Neural cell (in vitro differentiated cells): ENCODE results near the gene GRIN2C. TPM values are rescaled to one million over a fixed set of nuclear protein-coding genes. Genes with fewer than 3 reads are reported as not detected.

ENCODE experiments used
- H2AFZ ChIP-seq: fragments of 200-600, 300-800 bp; sonication (generic), shearing (Covaris generic); 2 replicates; pipeline ENCODE4 v1.6.0; 2014; ENCODE audit warnings: low read depth, mild to moderate bottlenecking, antibody characterized with exemption, low read length, moderate library complexity
- H3F3A ChIP-seq: fragments of 200-600 bp; shearing (Covaris generic); 2 replicates; pipeline ENCODE4 v1.6.1; 2016; ENCODE audit warnings: mild to moderate bottlenecking, moderate library complexity, mixed read lengths, antibody characterized with exemption, low read length; ENCODE audit not compliant: insufficient read depth, poor library complexity, severe bottlenecking
- H3K27ac ChIP-seq: fragments of 200-600, 300-800 bp; sonication (generic), shearing (Covaris generic); 2 replicates; pipeline ENCODE4 v1.5.1; 2014; ENCODE audit warnings: mild to moderate bottlenecking, low read length, moderate library complexity
- H3K27me3 ChIP-seq: fragments of 300-800, 200-600 bp; sonication (generic), shearing (Covaris generic); 2 replicates; pipeline ENCODE4 v1.6.0; 2014; ENCODE audit warnings: mild to moderate bottlenecking, low read depth, low read length, moderate library complexity; ENCODE audit not compliant: insufficient read depth
- H3K36me3 ChIP-seq: fragments of 300-800, 200-600 bp; sonication (generic), shearing (Covaris generic); 2 replicates; pipeline ENCODE4 v1.5.1; 2014; ENCODE audit warnings: mild to moderate bottlenecking, antibody characterized with exemption, low read length, moderate library complexity; ENCODE audit not compliant: insufficient read depth
- H3K4me2 ChIP-seq: fragments of 300-800, 200-600 bp; sonication (generic), shearing (Covaris generic); 2 replicates; pipeline ENCODE4 v1.6.0; 2014; ENCODE audit warnings: mild to moderate bottlenecking, low read length
- H3K4me3 ChIP-seq: fragments of 300-800, 200-600 bp; sonication (generic), shearing (Covaris generic); 2 replicates; pipeline ENCODE4 v1.5.1; 2014; ENCODE audit warnings: mild to moderate bottlenecking, low read length, moderate library complexity
- H3K79me2 ChIP-seq: fragments of 200-600 bp; shearing (Covaris generic); replicated peaks from 2 replicates; pipeline ENCODE4 v1.6.0; 2014; ENCODE audit warnings: mild to moderate bottlenecking, low read length, moderate library complexity; ENCODE audit not compliant: insufficient read depth
- H3K9ac ChIP-seq: fragments of 300-800, 200-600 bp; sonication (generic), shearing (Covaris generic); 2 replicates; pipeline ENCODE4 v1.6.1; 2016; ENCODE audit warnings: mild to moderate bottlenecking, low read length, mixed read lengths
- H3K9me2 ChIP-seq: fragments of 200-600 bp; shearing (Covaris generic); 2 replicates; pipeline ENCODE4 v1.6.1; 2016; ENCODE audit warnings: mild to moderate bottlenecking, low read length, mixed read lengths; ENCODE audit not compliant: insufficient read depth
- H3K9me3 ChIP-seq: fragments of 200-600, 300-800 bp; sonication (generic), shearing (Covaris generic); 2 replicates; pipeline ENCODE4 v1.6.1; 2016; ENCODE audit warnings: mild to moderate bottlenecking, mixed run types, low read length, moderate library complexity, mixed read lengths
- H4K20me1 ChIP-seq: fragments of 200-600 bp; shearing (Covaris generic); 2 replicates; pipeline ENCODE4 v1.6.1; 2016; ENCODE audit warnings: mild to moderate bottlenecking, mixed run types; ENCODE audit not compliant: insufficient read depth
- EP300 ChIP-seq: fragments of 450-650 bp; conservative IDR thresholded peaks from 2 replicates; pipeline ENCODE4 v1.6.1; 2014; ENCODE audit warnings: antibody characterized with exemption, mild to moderate bottlenecking, moderate library complexity; ENCODE audit not compliant: poor library complexity, severe bottlenecking
- EZH2 ChIP-seq: fragments of 200-600, 300-800 bp; shearing (Covaris generic), sonication (generic); IDR thresholded peaks from 2 replicates; pipeline ENCODE4 v1.6.1; 2014; ENCODE audit warnings: antibody characterized with exemption, low read length, borderline replicate concordance, mild to moderate bottlenecking; ENCODE audit not compliant: insufficient read depth, poor library complexity, severe bottlenecking
- MXI1 ChIP-seq: fragments of 450-650 bp; conservative IDR thresholded peaks from 2 replicates; pipeline ENCODE4 v1.6.1; 2014; ENCODE audit warnings: antibody characterized with exemption, mild to moderate bottlenecking; ENCODE audit not compliant: poor library complexity, severe bottlenecking
- POLR2AphosphoS5 ChIP-seq: IDR thresholded peaks from 2 replicates; pipeline ENCODE4 v1.6.1; 2012
- RAD21 ChIP-seq: fragments of 450-650 bp; conservative IDR thresholded peaks from 2 replicates; pipeline ENCODE4 v1.6.1; 2014; ENCODE audit warnings: antibody characterized with exemption, mild to moderate bottlenecking, moderate library complexity
- SMC3 ChIP-seq: fragments of 450-650 bp; conservative IDR thresholded peaks from 2 replicates; pipeline ENCODE4 v1.6.1; 2014; ENCODE audit warnings: antibody characterized with exemption, mild to moderate bottlenecking, moderate library complexity; ENCODE audit not compliant: poor library complexity
- TAF1 ChIP-seq: IDR thresholded peaks from 2 replicates; pipeline ENCODE4 v1.6.1; 2012; ENCODE audit warnings: low read depth
- polyA plus RNA-seq: library from polyadenylated mRNA; depleted of rRNA; stranded (reverse); fragments of >200 nt; gene quantifications from 2 replicates; pipeline ENCODE4 v1.2.3, GENCODE V29; 2014
- TF ChIP-seq, protein P1 (sequence below): fragments of 450-650 bp; IDR thresholded peaks from 2 replicates; pipeline ENCODE4 v1.5.1; 2014; ENCODE audit warnings: antibody characterized with exemption, mild to moderate bottlenecking, moderate library complexity; ENCODE audit not compliant: poor library complexity, severe bottlenecking
- TF ChIP-seq, protein P2 (sequence below): IDR thresholded peaks from 2 replicates; pipeline ENCODE4 v1.6.1; 2012; ENCODE audit warnings: borderline replicate concordance

Gene GRIN2C
- polyA plus RNA-seq, 1 donor from 2014 or later, result 0.04 TPM

DNA sequence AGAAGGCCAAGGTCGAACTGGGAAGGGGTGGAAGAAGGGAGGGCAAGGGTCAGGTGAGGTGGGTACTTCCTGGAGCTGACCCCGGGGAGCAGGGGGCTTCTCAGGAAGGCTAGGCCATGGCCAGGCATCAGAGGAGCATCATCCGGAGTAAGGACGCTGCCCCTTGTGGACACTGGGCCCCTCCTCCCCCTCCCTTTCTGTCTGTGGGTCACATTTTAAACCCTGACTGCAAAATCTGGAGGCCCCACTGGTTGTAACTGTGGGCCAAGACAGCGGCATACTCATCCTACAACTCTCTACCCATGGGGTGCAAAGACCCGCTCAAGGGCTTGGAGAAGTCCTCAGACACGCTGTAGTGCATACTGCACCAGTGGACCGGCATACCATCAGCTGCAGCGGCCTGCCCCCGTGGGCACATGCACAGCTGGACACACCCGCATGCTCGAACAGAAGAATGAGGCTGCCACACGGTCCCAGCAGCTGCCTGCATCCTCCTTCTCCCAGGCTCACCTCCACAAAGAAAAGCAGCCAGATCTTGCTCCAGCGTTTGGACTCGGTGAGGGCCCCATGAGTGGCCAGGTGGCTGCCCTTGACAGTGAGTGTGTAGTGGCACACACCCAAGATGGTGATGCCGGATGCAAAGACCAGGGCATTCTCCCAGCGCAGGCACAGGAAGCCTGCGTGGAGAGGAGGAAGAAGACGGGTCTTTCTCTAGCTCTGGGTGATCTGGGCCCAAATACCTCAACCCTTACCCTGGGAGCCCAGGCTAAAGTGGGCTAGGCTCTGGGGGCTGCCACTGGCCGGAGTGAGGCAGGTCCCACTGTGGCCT is 32.5 kb upstream of the GRIN2C start:
- H3K79me2 ChIP-seq, result no peaks in the 10 kb centered on the region
- no peaks in the 10 kb centered on the region for H4K20me1 ChIP-seq
- no peak for TF ChIP-seq POLR2AphosphoS5
- no peak overlapping the region for H2AFZ ChIP-seq
- H3K27ac ChIP-seq, result no peak overlapping the region
- no peaks in the 10 kb centered on the region for H3F3A ChIP-seq
- H3K4me2 ChIP-seq, result no peak overlapping the region
- no peak overlapping the region for H3K9ac ChIP-seq
- H3K36me3 ChIP-seq, result no peaks in the 10 kb centered on the region
- no peaks in the 10 kb centered on the region for H3K9me3 ChIP-seq
- no peaks in the 10 kb centered on the region for H3K9me2 ChIP-seq
- H3K4me3 ChIP-seq, result no peak overlapping the region
- H3K27me3 ChIP-seq, result peaks cover 56% of the 10 kb centered on the region

DNA sequence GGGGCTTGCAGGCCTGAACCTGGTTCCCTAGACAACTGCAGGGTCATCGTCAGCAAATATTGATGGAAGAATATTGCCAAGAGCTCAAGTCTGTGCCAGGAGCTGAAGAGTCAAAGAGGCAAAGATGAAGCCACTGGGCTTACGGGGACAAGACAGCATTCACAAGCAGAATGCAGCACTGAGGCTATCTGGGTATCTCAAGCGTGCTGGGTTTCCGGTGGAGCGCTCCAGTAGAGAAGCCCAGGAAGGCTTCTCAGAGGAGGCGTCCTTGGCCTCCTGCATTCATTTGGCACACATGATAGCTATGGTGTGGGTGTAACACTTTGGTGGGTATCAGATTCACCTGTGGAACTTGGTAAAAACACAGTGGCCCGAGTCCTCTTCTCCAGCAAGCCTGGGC is 30.9 kb upstream of the GRIN2C start:
- H3K4me3 ChIP-seq, result no peak overlapping the region
- H3K36me3 ChIP-seq, result no peaks in the 10 kb centered on the region
- no peaks in the 10 kb centered on the region for H3F3A ChIP-seq
- H3K4me2 ChIP-seq, result no peak overlapping the region
- H3K9ac ChIP-seq, result no peak overlapping the region
- H4K20me1 ChIP-seq, result no peaks in the 10 kb centered on the region
- no peaks in the 10 kb centered on the region for H3K79me2 ChIP-seq
- H3K9me2 ChIP-seq, result no peaks in the 10 kb centered on the region
- no peak overlapping the region for H2AFZ ChIP-seq
- no peak overlapping the region for H3K27ac ChIP-seq
- no peaks in the 10 kb centered on the region for H3K9me3 ChIP-seq
- TF ChIP-seq TAF1 (no peak), EP300 (no peak), MXI1 (no peak), EZH2 (no peak), SMC3 (no peak), POLR2AphosphoS5 (no peak)
- TF ChIP-seq, protein P1, sequence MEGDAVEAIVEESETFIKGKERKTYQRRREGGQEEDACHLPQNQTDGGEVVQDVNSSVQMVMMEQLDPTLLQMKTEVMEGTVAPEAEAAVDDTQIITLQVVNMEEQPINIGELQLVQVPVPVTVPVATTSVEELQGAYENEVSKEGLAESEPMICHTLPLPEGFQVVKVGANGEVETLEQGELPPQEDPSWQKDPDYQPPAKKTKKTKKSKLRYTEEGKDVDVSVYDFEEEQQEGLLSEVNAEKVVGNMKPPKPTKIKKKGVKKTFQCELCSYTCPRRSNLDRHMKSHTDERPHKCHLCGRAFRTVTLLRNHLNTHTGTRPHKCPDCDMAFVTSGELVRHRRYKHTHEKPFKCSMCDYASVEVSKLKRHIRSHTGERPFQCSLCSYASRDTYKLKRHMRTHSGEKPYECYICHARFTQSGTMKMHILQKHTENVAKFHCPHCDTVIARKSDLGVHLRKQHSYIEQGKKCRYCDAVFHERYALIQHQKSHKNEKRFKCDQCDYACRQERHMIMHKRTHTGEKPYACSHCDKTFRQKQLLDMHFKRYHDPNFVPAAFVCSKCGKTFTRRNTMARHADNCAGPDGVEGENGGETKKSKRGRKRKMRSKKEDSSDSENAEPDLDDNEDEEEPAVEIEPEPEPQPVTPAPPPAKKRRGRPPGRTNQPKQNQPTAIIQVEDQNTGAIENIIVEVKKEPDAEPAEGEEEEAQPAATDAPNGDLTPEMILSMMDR, result no peak
- H3K27me3 ChIP-seq, result peaks cover 44% of the 10 kb centered on the region

DNA sequence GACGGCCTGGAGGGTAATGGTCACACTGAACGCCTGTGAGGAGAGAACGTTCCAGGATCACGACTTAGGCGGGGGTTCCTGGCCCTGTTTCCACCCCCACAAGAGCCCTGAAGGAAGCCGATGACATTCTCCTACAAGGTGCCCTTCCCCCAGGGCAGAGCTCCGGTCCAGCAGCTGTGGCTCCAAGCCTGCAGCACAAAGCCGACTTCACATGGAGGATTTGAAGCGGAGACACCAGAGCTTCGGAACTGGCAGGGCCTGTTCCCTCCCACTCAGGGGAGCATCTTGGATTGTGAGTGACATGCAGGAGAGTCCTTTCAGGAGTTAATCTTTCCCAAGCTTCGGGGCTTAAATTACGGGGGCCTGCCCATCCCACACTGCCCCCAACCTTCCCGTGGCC is 28.8 kb upstream of the GRIN2C start:
- TF ChIP-seq EP300 (no peak), POLR2AphosphoS5 (no peak), RAD21 (no peak), EZH2 (no peak), TAF1 (no peak), SMC3 (no peak), MXI1 (no peak)
- TF ChIP-seq, protein P1, result no peak
- TF ChIP-seq, protein P2, sequence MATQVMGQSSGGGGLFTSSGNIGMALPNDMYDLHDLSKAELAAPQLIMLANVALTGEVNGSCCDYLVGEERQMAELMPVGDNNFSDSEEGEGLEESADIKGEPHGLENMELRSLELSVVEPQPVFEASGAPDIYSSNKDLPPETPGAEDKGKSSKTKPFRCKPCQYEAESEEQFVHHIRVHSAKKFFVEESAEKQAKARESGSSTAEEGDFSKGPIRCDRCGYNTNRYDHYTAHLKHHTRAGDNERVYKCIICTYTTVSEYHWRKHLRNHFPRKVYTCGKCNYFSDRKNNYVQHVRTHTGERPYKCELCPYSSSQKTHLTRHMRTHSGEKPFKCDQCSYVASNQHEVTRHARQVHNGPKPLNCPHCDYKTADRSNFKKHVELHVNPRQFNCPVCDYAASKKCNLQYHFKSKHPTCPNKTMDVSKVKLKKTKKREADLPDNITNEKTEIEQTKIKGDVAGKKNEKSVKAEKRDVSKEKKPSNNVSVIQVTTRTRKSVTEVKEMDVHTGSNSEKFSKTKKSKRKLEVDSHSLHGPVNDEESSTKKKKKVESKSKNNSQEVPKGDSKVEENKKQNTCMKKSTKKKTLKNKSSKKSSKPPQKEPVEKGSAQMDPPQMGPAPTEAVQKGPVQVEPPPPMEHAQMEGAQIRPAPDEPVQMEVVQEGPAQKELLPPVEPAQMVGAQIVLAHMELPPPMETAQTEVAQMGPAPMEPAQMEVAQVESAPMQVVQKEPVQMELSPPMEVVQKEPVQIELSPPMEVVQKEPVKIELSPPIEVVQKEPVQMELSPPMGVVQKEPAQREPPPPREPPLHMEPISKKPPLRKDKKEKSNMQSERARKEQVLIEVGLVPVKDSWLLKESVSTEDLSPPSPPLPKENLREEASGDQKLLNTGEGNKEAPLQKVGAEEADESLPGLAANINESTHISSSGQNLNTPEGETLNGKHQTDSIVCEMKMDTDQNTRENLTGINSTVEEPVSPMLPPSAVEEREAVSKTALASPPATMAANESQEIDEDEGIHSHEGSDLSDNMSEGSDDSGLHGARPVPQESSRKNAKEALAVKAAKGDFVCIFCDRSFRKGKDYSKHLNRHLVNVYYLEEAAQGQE, result no peak
- H3K79me2 ChIP-seq, result no peaks in the 10 kb centered on the region
- no peak overlapping the region for H3K4me3 ChIP-seq

More for the DNA sequence above, 28.8 kb upstream of the GRIN2C start:
- H4K20me1 ChIP-seq, result no peaks in the 10 kb centered on the region
- no peak overlapping the region for H3K4me2 ChIP-seq
- no peak overlapping the region for H3K27ac ChIP-seq
- no peak overlapping the region for H3K9ac ChIP-seq
- H3F3A ChIP-seq, result no peaks in the 10 kb centered on the region
- peaks cover 23% of the 10 kb centered on the region for H3K27me3 ChIP-seq
- no peaks in the 10 kb centered on the region for H3K9me3 ChIP-seq
- no peak overlapping the region for H2AFZ ChIP-seq
- no peaks in the 10 kb centered on the region for H3K36me3 ChIP-seq
- H3K9me2 ChIP-seq, result no peaks in the 10 kb centered on the region
